HG02970 (cell line): ENCODE measurements around the gene CRYL1.

Experiments
- ATAC-seq: cut with Tn5 transposase; IDR thresholded peaks from one replicate; pipeline ENCODE4 v1.9.1; 2021; ENCODE audit warnings: mild to moderate bottlenecking, moderate library complexity, moderate number of reproducible peaks; ENCODE audit not compliant: unreplicated experiment, low FRiP score

Gene CRYL1

DNA sequence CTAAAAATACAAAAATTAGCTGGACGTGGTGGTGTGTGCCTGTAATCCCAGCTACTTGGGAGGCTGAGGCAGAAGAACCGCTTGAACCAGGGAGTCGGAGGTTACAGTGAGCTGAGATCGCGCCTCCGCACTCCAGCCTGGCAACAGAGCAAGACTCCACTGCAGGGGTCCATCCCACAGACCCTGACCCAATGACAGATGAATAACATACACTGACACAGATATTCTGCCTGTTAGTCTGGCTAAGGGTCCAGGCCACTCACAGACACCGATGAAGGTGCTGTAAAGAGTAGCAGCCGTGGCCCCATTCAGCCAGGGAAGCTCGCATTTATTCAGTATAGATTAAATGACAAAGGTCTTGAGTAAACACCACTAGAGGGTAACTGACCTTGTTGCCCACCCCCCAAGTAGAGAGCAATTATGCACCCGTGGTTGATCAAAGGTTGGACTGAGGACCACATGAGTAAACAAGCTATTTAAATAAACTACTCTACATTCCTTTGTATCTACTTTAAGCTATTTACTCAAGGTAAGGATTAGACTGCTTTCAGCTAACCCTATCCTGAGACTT is 8.5 kb upstream of the CRYL1 start:
- ATAC-seq: no peak

- no peak for ATAC-seq
These were observed 2.8 kb upstream of the CRYL1 start for GRCh38 chr13:20528452-20528851.

GRCh38 chr13:20526664-20527063 is 1.0 kb upstream of the CRYL1 start:
- no peak for ATAC-seq

- ATAC-seq: peak; percentile 16
These were observed 485 bp downstream of the CRYL1 start for GRCh38 chr13:20525144-20525600.

- no peak for ATAC-seq
These were observed 4.1 kb downstream of the CRYL1 start for GRCh38 chr13:20521364-20522115.

- ATAC-seq: no peak
These were observed 5.8 kb downstream of the CRYL1 start for GRCh38 chr13:20519875-20520274.

DNA sequence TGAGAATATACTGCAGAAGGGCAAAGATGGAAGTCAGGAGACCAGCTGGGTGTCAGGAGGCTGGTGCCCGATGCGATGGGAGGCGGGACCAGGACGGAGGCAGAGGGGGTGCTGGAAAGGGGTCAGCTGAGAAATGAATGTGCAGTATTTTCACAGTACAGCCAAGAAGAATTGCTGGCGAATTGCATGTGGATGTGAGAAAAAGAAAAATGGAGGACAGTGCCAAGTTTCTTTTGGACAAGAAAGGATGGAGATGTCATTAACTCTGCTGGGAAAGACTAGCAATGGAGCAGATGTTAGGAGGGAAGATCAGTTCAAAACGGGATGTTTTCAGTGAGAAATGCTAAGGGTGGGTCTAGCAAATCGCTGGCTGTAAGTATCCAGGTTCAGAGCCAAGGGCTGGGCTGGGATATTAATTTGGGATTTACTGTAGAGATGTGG is 7.0 kb downstream of the CRYL1 start:
- no peak for ATAC-seq

DNA sequence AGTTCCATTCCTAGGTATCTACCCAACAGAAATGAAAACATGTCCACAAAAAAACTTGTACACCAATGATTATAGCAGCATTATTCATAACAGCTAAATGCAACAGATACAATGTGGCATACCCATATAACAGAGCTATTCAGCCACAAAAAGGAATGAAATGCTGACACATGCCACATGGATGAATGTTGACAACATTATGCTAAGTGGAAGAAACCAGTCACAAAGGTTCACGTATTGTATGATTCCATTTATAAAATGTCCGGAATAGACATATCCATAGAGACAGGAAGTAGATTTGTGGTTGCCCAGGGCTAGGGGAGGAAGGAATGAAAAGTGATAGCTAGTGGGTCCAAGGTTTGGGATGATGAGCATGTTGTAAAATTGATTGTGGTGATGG is 10.8 kb downstream of the CRYL1 start:
- ATAC-seq: no peak

DNA sequence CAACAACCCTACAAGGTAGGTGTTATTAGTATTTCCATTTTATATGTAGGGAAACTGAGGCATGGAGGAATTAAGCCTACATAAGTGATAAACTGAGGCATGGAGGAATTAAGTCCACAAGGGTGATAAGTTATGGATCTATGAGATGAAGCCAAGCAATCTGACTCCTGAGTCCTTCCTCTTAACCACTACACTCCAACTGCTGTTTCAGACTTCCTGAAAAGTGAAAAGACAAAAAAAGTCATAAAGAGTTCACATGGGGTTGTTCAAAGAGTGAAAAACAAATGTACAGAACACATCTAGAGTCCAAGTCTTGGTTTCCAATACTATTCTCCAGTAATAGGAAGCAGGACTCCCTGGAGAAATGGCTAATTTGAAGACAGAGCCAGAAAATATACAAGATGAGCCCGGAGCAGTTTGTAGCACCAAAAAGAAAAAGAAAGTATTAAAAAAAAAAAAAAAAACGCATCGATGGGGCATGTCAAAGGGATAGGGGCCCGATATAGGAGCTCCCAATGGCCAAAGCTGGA is 12.1 kb downstream of the CRYL1 start:
- no peak for ATAC-seq

GRCh38 chr13:20512042-20512683 is 13.5 kb downstream of the CRYL1 start:
- ATAC-seq: no peak

- ATAC-seq: no peak
These were observed 19.0 kb downstream of the CRYL1 start for GRCh38 chr13:20506696-20507095.

- ATAC-seq: no peak
These were observed 20.0 kb downstream of the CRYL1 start for GRCh38 chr13:20505405-20506366.

GRCh38 chr13:20503088-20504083 is 22.3 kb downstream of the CRYL1 start:
- ATAC-seq: no peak

DNA sequence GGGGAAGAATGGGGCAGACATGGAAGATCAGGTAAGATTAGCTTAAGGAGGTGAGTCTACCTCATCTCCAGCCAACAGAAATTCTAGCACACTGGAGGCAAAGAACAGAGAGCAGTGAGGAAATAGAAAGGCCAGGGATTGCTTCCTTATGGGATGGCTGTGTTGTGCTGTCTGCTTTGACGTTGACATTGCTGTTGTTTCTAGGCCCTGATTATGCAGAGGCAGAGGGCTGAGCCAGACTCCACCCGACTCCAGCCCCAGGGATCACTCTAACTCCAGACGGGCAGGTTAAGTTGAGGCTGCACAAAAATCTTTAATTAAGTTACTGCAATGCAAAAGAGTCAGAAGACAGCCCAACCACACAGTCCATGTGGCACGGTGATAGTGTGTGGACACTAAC is 24.1 kb downstream of the CRYL1 start:
- ATAC-seq: no peak

GRCh38 chr13:20501120-20501519 is 24.5 kb downstream of the CRYL1 start:
- ATAC-seq: no peak

- no peak for ATAC-seq
These were observed 25.7 kb downstream of the CRYL1 start for GRCh38 chr13:20499986-20500385.

GRCh38 chr13:20498659-20499058 is 27.0 kb downstream of the CRYL1 start:
- ATAC-seq: no peak

GRCh38 chr13:20498129-20498528 is 27.5 kb downstream of the CRYL1 start:
- no peak for ATAC-seq
